ENCODE measurements around the gene IMMP2L. TPM values are rescaled to one million over a fixed set of nuclear protein-coding genes. Genes with fewer than 3 reads are reported as not detected.

IMMP2L gene
- total and polyA plus RNA-seq, 2 of the 13 experiments (the other 11 are each of a cell fraction or from before 2014, with no cell fraction given): 7.8 to 16.9 TPM

- no peak for TF ChIP-seq HOXA5 (CRISPR knock-in tag; IDR thresholded peaks at IDR 0.05)
- TF ChIP-seq ZNF773 (CRISPR knock-in tag; IDR thresholded peaks at IDR 0.05; ENCODE audit: borderline replicate concordance): no peak
Measured at GRCh38 chr7:110871856-110872255, 690.4 kb downstream of the IMMP2L start (continued).

- no peaks in the 10 kb centered on the region for H3K36me3 ChIP-seq (replicated peaks in 1 of 2; ENCODE audit: control insufficient read depth in 1 of 2, insufficient read depth in 2 of 2, low read length in 2 of 2)
- ChIA-PET POLR2A (no interaction called here), CTCF (ENCODE audit: low intra/inter-chr PET ratio, low total read pairs) (no interaction called here)
- DNase-seq (ENCODE audit: low spot score) (no peak), FAIRE-seq (no peak), ATAC-seq (no peak)
- BruUV-seq (replicated peaks): no TSS peak
- H2AFZ ChIP-seq (ENCODE audit: low read length): no peak overlapping the region
- no peaks in the 10 kb centered on the region for H4K20me1 ChIP-seq (ENCODE audit: insufficient read depth, low read length)
- no peak overlapping the region for H3K9ac ChIP-seq (ENCODE audit: insufficient read depth, low read depth, low read length)
- no peaks in the 10 kb centered on the region for H3K4me1 ChIP-seq (ENCODE audit: insufficient read depth, low read length)
- no peaks in the 10 kb centered on the region for H3K27me3 ChIP-seq (ENCODE audit: control insufficient read depth in 1 of 2, insufficient read depth in 2 of 2, low read length in 2 of 2)
- H3K4me2 ChIP-seq (ENCODE audit: low read depth, low read length): no peak overlapping the region
- no peaks in the 10 kb centered on the region for H3K79me2 ChIP-seq (ENCODE audit: insufficient read depth, low read length)
- no peak overlapping the region for H3K4me3 ChIP-seq (replicated peaks in 1 of 3; ENCODE audit: insufficient read depth in 1 of 3, low read depth in 2 of 3, low read length in 3 of 3)
- intact Hi-C loops (cut with micrococcal nuclease; ENCODE audit: unreplicated experiment): no loop called here
- TF ChIP-seq GABPB1 (CRISPR knock-in tag; IDR thresholded peaks at IDR 0.05) (no peak), ZGPAT (CRISPR knock-in tag; IDR thresholded peaks at IDR 0.05) (no peak), ZSCAN30 (CRISPR knock-in tag; IDR thresholded peaks at IDR 0.05) (no peak), ZBTB8A (CRISPR knock-in tag; IDR thresholded peaks at IDR 0.05; ENCODE audit: borderline replicate concordance, low read depth) (no peak), TBL1XR1 (IDR thresholded peaks at IDR 0.05; ENCODE audit: borderline replicate concordance, low read length, partially characterized antibody) (no peak)
- in situ Hi-C loops (cut with HindIII; ENCODE audit: extremely low pct_ligation_motif_present, low pct_unique_long_range_greater_than_20kb): no loop called here
- H3K27ac ChIP-seq (ENCODE audit: extremely low read length, insufficient read depth, low read length): no peak overlapping the region
- no peaks in the 10 kb centered on the region for H3K9me3 ChIP-seq (ENCODE audit: low read length)
- WGBS (ENCODE audit: low lambda C conversion rate): 40% methylated on average over 6 of the region's 6 CpGs
Measured at GRCh38 chr7:110870926-110871325, 691.4 kb downstream of the IMMP2L start.

Data from HepG2 (cell line).